HL-60/S4 treated with retinoic acid at 250 ng/mL for 4 days and 3 days (cell line): Measurements from ENCODE around the gene PRKCA.

ENCODE experiments used
- in situ Hi-C: fragments of 300-500 bp; cut with MboI; formaldehyde crosslinking; loops from 2 replicates; pipeline ENCODE4 v1.7.0; 2022; ENCODE audit warnings: low sequenced_read_pairs

The PRKCA gene

GRCh38 chr17:66724581-66725341, 422.3 kb downstream of the PRKCA start:
- in situ Hi-C loops: loop anchor here (10.0 kb wide), 1 partner anchor 190 kb away; no protein-coding TSS in a partner anchor

GRCh38 chr17:66725438-66725837, 423.0 kb downstream of the PRKCA start:
- in situ Hi-C loops: loop anchor here (10.0 kb wide), 1 partner anchor 189 kb away; no protein-coding TSS in a partner anchor

GRCh38 chr17:66725956-66726355, 423.5 kb downstream of the PRKCA start:
- in situ Hi-C loops: loop anchor here (10.0 kb wide), 1 partner anchor 189 kb away; no protein-coding TSS in a partner anchor

- in situ Hi-C loops: loop anchor here (10.0 kb wide), 1 partner anchor 188 kb away; no protein-coding TSS in a partner anchor
These were observed 424.0 kb downstream of the PRKCA start for GRCh38 chr17:66726371-66726770.

DNA sequence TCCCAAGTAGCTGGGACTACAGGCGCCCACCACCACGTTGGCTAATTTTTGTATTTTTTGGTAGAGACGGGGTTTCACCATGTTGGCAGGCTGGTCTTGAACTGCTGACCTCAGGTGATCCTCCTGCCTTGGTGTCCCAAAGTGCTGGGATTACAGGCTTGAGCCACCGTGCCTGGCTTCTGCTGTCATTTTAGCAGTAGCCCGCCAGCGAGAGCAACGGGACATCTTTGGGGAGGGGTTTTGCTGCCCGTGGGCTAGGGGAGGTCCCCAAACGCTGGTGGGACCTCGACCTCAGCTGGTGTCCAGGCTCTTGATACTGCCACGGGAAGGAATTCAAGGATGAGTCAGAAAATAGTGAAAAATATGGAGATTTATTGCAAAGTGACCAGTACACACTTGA, 424.4 kb downstream of the PRKCA start:
- in situ Hi-C loops: loop anchor here (10.0 kb wide), 1 partner anchor 188 kb away; no protein-coding TSS in a partner anchor

GRCh38 chr17:66727634-66728570, 425.5 kb downstream of the PRKCA start:
- in situ Hi-C loops: loop anchor here (10.0 kb wide), 1 partner anchor 187 kb away; no protein-coding TSS in a partner anchor

- in situ Hi-C loops: no loop called here
These were observed 428.1 kb downstream of the PRKCA start for GRCh38 chr17:66730461-66730923.

GRCh38 chr17:66733759-66734158, 431.3 kb downstream of the PRKCA start:
- in situ Hi-C loops: no loop called here

- in situ Hi-C loops: no loop called here
These were observed 432.0 kb downstream of the PRKCA start for GRCh38 chr17:66734186-66734943.

GRCh38 chr17:66737524-66737923, 435.1 kb downstream of the PRKCA start:
- in situ Hi-C loops: no loop called here

DNA sequence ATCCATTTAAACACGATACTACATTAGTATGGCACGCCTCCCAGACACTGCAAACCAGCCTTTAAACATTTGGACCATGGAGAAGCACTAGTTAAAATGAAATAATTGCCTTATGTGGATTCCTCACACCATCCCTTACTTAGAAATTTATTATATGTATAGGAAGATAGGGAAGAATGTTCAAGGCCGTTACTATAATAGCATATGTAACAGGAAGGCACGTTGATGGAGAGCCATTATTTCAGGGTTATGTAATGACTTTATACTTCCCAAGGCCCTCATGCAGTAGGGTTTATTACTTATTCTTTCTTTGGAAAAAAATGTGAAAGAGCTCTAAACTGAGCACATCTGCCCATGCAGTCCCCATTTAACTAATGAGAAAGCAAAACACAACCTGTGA, 435.9 kb downstream of the PRKCA start:
- in situ Hi-C loops: no loop called here

DNA sequence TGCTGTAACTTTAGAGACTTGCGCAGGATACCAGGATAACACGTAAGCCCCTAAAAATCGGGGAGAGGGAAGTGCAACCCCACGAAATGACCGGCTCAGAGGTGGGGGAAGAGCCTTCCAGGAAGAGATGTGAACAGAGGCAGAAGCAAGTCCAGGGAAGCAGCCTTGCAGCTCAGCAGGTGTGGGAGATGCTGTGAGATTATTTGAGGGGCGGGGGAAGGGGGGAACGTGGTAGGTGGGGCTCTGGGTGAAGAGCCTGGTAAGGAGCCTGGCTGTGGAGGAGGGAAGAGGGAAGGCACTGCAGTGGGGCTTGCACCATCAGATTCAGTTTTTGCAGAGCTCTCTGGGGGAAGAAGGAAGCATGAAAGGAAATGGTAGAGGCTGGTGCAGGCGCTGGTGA, 437.1 kb downstream of the PRKCA start:
- in situ Hi-C loops: no loop called here

- in situ Hi-C loops: no loop called here
These were observed 437.8 kb downstream of the PRKCA start for GRCh38 chr17:66740226-66740625.

- in situ Hi-C loops: no loop called here
These were observed 441.1 kb downstream of the PRKCA start for GRCh38 chr17:66743511-66743910.

DNA sequence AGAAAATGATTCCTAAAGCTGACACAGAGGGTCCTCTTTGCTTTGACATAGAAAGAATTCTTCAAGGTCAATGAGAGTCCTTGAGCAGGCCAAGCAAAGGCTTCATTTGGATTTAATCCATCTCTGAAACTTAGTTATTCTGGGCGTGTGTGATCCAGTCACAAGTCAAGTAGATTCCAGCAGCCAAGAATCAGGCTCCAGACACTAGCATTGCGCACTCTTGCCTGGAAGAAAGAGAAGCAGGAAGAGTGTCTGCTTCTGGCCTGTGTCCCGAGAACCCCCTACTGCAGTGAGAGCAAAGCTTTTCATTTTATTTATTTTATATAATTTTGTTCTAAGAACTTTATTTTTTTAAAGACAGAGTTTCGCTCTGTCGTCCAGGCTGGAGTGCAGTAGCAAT, 444.3 kb downstream of the PRKCA start:
- in situ Hi-C loops: no loop called here

DNA sequence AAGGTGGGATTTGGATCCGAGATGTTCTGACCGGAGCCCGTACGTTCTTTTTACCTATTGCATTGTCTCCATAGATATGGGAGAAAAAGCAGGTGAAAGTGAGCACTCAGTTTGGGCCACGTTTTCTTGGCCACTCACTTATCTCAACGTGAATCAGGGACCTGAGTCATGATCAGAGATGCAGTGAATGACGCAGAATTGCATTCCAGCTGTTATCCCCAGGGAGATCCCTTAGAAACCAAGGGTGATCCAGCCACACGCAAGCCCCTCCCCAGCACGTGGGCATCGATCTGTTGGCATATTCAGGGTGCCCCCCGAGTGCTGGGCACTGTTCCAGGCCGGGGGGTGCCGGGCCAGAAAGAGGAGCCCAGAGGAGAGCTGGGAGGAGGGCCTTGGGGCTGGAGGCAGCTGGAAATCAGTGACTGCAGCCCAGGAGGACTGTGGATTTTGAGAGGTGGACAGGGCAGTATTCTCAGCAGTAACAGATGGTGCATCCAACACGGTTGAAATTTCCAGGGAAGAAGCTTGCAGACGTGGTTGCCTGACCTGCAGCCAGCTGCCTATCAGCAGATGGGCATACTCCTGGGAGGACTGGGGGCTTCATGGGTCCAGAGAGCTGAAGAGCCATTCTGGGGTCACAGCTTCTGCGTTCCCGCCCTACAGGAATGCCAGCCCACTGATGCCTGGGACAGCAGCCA, 445.3 kb downstream of the PRKCA start:
- in situ Hi-C loops: no loop called here

DNA sequence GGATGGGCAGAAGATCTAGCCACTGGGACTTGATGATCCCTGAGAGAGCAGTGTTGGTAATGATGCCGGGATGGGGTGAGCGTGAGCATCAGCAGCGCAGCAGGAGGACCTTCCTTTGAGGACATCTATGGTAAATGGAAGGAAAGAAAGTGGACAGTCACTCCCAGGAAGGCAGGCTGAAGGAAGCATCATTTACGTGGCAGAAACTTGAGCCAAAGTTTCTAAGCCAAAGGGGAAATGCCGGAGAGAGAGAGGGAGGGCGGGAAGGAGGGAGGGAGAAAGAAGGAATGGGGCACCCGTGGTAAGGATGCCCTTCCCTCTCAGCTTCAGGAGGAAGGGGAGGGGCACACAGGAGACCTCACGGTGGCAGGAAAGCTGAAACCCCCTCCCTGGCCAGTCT, 446.2 kb downstream of the PRKCA start:
- in situ Hi-C loops: no loop called here

- in situ Hi-C loops: no loop called here
These were observed 446.9 kb downstream of the PRKCA start for GRCh38 chr17:66749217-66749832.

DNA sequence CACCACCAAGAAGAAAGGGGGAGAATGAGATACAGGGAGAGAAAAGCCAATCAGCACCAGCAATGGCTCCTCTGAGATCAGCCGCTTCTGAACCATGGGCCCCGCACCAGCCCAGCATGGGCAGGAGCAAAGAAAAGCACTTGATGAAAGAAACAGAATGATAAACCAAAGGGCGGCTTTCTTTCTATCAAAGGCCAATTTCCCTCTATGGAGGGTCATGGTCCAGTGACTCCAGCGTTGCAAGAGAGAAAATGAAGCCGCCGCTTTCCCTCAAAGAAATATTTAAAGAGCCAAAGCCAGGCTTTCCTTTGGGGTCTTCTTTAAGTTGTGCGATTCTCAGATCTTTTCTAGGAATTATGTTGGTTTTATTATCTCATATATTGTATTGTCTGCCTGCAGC, 447.7 kb downstream of the PRKCA start:
- in situ Hi-C loops: no loop called here
